NT2/D1 (cell line): ENCODE measurements around the gene IGSF6.
"Not testable (repeated sequence)": the region's sequence is repeated elsewhere in the genome, so short reads cannot be mapped to it uniquely, and the experiment has no call there.

Source experiments
- DNase-seq: peaks from one replicate; pipeline ENCODE4 v3.0.0-alpha.2; 2011; ENCODE audit warnings: low read depth, low spot score
- H3K27me3 ChIP-seq: 2 replicates; pipeline ENCODE4 v1.6.0; 2011; ENCODE audit warnings: mild to moderate bottlenecking; ENCODE audit not compliant: insufficient read length, insufficient read depth
- H3K36me3 ChIP-seq: 2 replicates; pipeline ENCODE4 v1.6.1; 2011; ENCODE audit warnings: mild to moderate bottlenecking, low read length, mixed read lengths; ENCODE audit not compliant: insufficient read depth, insufficient read length
- H3K4me1 ChIP-seq: 2 replicates; pipeline ENCODE4 v1.5.1; 2011; ENCODE audit not compliant: insufficient read depth, insufficient read length
- H3K4me3 ChIP-seq: 2 replicates; pipeline ENCODE4 v1.5.1; 2011; ENCODE audit warnings: low read depth; ENCODE audit not compliant: insufficient read length
- H3K9ac ChIP-seq: 2 replicates; pipeline ENCODE4 v1.6.0; 2011; ENCODE audit warnings: low read depth; ENCODE audit not compliant: insufficient read length
- H3K9me3 ChIP-seq: 2 replicates; pipeline ENCODE4 v1.5.1; 2011; ENCODE audit warnings: mild to moderate bottlenecking, low read length; ENCODE audit not compliant: insufficient read depth
- SUZ12 ChIP-seq: IDR thresholded peaks from 2 replicates; pipeline ENCODE4 v1.6.1; 2011; ENCODE audit not compliant: insufficient read length, insufficient read depth; ENCODE audit errors: extremely low read depth
- YY1 ChIP-seq: IDR thresholded peaks from 2 replicates; pipeline ENCODE4 v1.6.1; 2011; ENCODE audit not compliant: insufficient read length, insufficient read depth
- ZNF274 ChIP-seq: IDR thresholded peaks from 2 replicates; pipeline ENCODE4 v1.6.1; 2011; ENCODE audit warnings: mild to moderate bottlenecking, low read depth, low read length

The IGSF6 gene

DNA sequence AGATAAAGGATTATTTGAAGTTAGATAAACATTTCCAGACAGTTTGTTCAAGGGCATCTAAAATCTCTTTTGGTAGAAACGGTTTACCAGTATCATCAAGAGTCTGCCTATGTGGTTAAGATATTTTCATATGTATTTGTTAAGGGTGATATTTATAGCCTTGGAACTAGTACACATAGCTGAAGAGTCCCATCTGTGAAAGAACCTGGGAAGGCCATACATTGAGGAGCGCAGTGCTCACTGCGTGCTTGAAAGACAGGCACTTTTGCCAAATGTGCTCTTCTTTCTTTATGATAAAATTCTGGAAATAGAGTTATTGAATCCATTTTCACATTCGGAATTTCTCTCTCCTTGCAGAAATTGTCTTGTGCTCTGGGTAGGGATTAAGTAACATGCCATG lies 7.7 kb downstream of the IGSF6 start:
- Histone ChIP-seq H3K9ac (no peak overlapping the region), H3K4me1 (no peaks in the 10 kb centered on the region), H3K36me3 (peaks cover 18% of the 10 kb centered on the region), H3K9me3 (no peaks in the 10 kb centered on the region), H3K4me3 (no peak overlapping the region), H3K27me3 (no peaks in the 10 kb centered on the region)
- TF ChIP-seq ZNF274 (no peak), SUZ12 (no peak), YY1 (no peak)
- no peak for DNase-seq

GRCh38 chr16:21643785-21644184 lies 8.6 kb downstream of the IGSF6 start:
- no peak overlapping the region for H3K4me3 ChIP-seq
- no peak for DNase-seq
- H3K9ac ChIP-seq, result no peak overlapping the region
- no peaks in the 10 kb centered on the region for H3K9me3 ChIP-seq
- no peak for TF ChIP-seq ZNF274
- TF ChIP-seq SUZ12, result no peak
- no peak for TF ChIP-seq YY1
- no peaks in the 10 kb centered on the region for H3K4me1 ChIP-seq
- H3K36me3 ChIP-seq, result peaks cover 13% of the 10 kb centered on the region
- H3K27me3 ChIP-seq, result no peaks in the 10 kb centered on the region

- H3K4me1 ChIP-seq, result no peaks in the 10 kb centered on the region
- no peak for DNase-seq
Measured at GRCh38 chr16:21642861-21643260, 9.5 kb downstream of the IGSF6 start.

DNA sequence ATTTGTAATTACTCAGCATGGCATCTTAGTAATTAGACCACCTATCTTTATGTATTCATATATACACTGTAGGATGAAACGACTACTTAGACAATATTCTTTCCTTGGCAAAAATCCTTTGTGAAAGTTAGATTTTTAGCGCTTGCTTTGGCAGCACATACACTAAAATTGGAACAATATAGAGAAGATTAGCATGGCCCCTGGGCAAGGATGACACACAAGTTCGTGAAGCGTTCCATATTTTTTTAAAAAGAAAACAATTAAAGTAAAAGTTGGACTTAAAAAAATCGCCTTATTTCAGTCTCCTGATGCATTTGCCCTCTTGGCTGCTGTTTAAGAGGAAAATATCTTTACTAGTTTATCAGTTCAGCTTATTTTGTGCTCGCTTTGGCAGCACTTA lies 10.5 kb downstream of the IGSF6 start:
- no peaks in the 10 kb centered on the region for H3K4me1 ChIP-seq
- peaks cover 8% of the 10 kb centered on the region for H3K36me3 ChIP-seq
- DNase-seq, result no peak
- no peaks in the 10 kb centered on the region for H3K27me3 ChIP-seq
- H3K9me3 ChIP-seq, result no peaks in the 10 kb centered on the region
- no peak overlapping the region for H3K9ac ChIP-seq
- TF ChIP-seq SUZ12, result no peak
- no peak for TF ChIP-seq YY1
- no peak overlapping the region for H3K4me3 ChIP-seq

More at GRCh38 chr16:21642861-21643260, 9.5 kb downstream of the IGSF6 start:
- Histone ChIP-seq H3K9me3 (no peaks in the 10 kb centered on the region), H3K4me3 (no peak overlapping the region), H3K36me3 (peaks cover 9% of the 10 kb centered on the region), H3K27me3 (no peaks in the 10 kb centered on the region), H3K9ac (no peak overlapping the region)
- TF ChIP-seq ZNF274, result no peak
- no peak for TF ChIP-seq SUZ12
- no peak for TF ChIP-seq YY1

DNA sequence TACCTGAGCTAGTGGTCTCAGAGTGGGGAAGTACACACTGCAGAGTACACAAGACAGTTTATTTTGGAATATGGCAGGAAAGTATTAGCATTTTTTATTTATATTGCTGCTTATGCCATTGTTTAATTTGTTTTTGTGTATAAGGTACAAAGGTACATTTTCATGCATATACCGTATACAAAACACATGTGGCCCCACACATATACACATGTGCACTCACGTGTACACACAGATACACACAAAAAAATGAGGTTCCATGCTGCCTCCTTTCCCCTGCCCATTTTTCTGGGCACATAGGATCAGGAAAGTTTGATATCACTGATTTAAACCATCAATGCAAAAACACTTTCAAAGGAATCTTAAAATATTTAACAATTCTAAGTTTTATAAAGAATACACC lies 12.9 kb downstream of the IGSF6 start:
- DNase-seq, result no peak
- peaks cover 2% of the 10 kb centered on the region for H3K4me1 ChIP-seq
- H3K9ac ChIP-seq, result no peak overlapping the region
- H3K4me3 ChIP-seq, result no peak overlapping the region
- no peak for TF ChIP-seq ZNF274
- TF ChIP-seq YY1, result no peak
- TF ChIP-seq SUZ12, result no peak
- peaks cover 5% of the 10 kb centered on the region; the same call in 1 of the 2 replicates for H3K9me3 ChIP-seq
- H3K27me3 ChIP-seq, result no peaks in the 10 kb centered on the region
- H3K36me3 ChIP-seq, result peaks cover 6% of the 10 kb centered on the region

GRCh38 chr16:21638573-21638975 lies 13.8 kb downstream of the IGSF6 start:
- peaks cover 5% of the 10 kb centered on the region; the same call in 1 of the 2 replicates for H3K9me3 ChIP-seq
- TF ChIP-seq SUZ12 (no peak), ZNF274 (no peak), YY1 (no peak)
- H3K4me3 ChIP-seq, result no peak overlapping the region
- no peak overlapping the region for H3K9ac ChIP-seq
- no peaks in the 10 kb centered on the region for H3K27me3 ChIP-seq
- H3K4me1 ChIP-seq, result peaks cover 2% of the 10 kb centered on the region
- no peak for DNase-seq
- H3K36me3 ChIP-seq, result peaks cover 13% of the 10 kb centered on the region

DNA sequence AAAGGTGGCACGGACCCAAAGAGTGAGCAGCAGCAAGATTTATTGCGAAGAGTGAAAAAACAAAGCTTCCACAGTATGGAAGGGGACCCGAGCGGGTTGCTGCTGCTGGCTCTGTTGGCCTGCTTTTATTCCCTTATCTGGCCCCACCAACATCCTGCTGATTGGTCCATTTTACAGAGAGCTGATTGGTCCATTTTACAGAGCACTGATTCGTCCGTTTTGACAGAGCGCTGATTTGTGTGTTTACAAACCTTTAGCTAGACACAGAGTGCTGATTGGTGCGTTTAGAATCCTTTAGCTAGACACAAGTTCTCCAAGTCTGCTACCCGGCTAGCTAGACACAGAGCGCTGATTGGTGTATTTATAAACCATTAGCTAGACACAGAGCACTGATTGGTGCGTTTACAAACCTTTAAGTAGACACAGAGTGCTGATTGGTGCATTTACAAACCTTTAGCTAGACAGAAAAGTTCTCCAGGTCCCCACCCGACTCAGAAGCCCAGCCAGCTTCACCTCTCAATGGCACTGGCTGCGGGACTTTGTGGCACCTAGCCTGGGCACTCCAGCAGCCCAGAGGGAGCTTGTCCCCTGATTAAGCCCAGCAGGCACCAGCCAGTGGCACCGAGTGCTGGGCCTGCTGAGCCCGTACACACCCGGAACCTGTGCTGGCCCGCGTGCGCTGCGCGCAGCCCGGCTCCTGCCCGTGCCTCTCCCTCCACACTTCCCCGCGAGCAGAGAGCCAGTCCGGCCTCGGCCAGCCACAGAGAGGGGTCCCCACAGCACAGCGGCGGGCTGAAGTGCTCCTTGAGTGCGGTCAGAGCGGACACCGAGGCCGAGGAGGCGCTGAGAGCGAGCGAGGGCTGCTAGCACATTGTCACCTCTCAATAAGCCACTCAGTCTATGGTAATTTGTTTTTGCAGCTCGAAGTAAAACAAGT lies 15.1 kb downstream of the IGSF6 start:
- Histone ChIP-seq H3K9me3 (peaks cover 5% of the 10 kb centered on the region; the same call in 1 of the 2 replicates), H3K27me3 (no peaks in the 10 kb centered on the region), H3K4me1 (peaks cover 2% of the 10 kb centered on the region), H3K9ac (no peak overlapping the region), H3K36me3 (peaks cover 13% of the 10 kb centered on the region), H3K4me3 (no peak overlapping the region)
- DNase-seq, result no peak
- TF ChIP-seq ZNF274 (no peak), SUZ12 (no peak), YY1 (no peak)

GRCh38 chr16:21635694-21636093 lies 16.7 kb downstream of the IGSF6 start:
- not testable (repeated sequence) for DNase-seq, H3K4me1 ChIP-seq, H3K9me3 ChIP-seq, H3K9ac ChIP-seq, H3K4me3 ChIP-seq, H3K27me3 ChIP-seq
- peaks cover 13% of the 10 kb centered on the region for H3K36me3 ChIP-seq
